8988T (cell line): ENCODE results near the gene COQ9.
A peak's percentile ranks its signal among the peaks of the same experiment; 100 is the strongest.
"Not testable (repeated sequence)": the region's sequence is repeated elsewhere in the genome, so short reads cannot be mapped to it uniquely, and the experiment has no call there.

Experiments
- DNase-seq: peaks from one replicate; pipeline ENCODE4 v3.0.0; 2011

The COQ9 gene

GRCh38 chr16:57427824-57428223 is 19.5 kb upstream of the COQ9 start:
- DNase-seq: no peak

- no peak for DNase-seq
Observed at GRCh38 chr16:57430955-57431354, 16.3 kb upstream of the COQ9 start.

- DNase-seq: no peak
Observed at GRCh38 chr16:57432505-57432904, 14.8 kb upstream of the COQ9 start.

GRCh38 chr16:57432989-57433388 is 14.3 kb upstream of the COQ9 start:
- DNase-seq: no peak

- DNase-seq: no peak
Observed at GRCh38 chr16:57434003-57434402, 13.3 kb upstream of the COQ9 start.

- DNase-seq: no peak
Observed at GRCh38 chr16:57435838-57436237, 11.4 kb upstream of the COQ9 start.

GRCh38 chr16:57439947-57440346 is 7.3 kb upstream of the COQ9 start:
- DNase-seq: not testable (repeated sequence)

- not testable (repeated sequence) for DNase-seq
Observed at GRCh38 chr16:57440551-57440950, 6.7 kb upstream of the COQ9 start.

GRCh38 chr16:57444711-57445110 is 2.6 kb upstream of the COQ9 start:
- no peak for DNase-seq

GRCh38 chr16:57445510-57445909 is 1.8 kb upstream of the COQ9 start:
- DNase-seq: no peak

GRCh38 chr16:57446531-57447185 is 621 bp upstream of the COQ9 start:
- DNase-seq: no peak

GRCh38 chr16:57452021-57452420 is 4.7 kb downstream of the COQ9 start:
- no peak for DNase-seq

GRCh38 chr16:57462209-57462977 is 15.1 kb downstream of the COQ9 start, which contains the start of gene POLR2C:
Gene POLR2C (plus strand): TSS chr16:57462679. CDS start chr16:57462725, 46 bp downstream.
- DNase-seq: peak; percentile 89

- no peak for DNase-seq
Observed at GRCh38 chr16:57462978-57463362, 15.7 kb downstream of the COQ9 start.

- DNase-seq: no peak
Observed at GRCh38 chr16:57464523-57464922, 17.2 kb downstream of the COQ9 start.

GRCh38 chr16:57468346-57468745 is 21.1 kb downstream of the COQ9 start:
- DNase-seq: no peak

- no peak for DNase-seq
Observed at GRCh38 chr16:57469046-57469445, 21.8 kb downstream of the COQ9 start.

GRCh38 chr16:57469917-57470470 is 22.7 kb downstream of the COQ9 start:
- DNase-seq: no peak

GRCh38 chr16:57470711-57471110 is 23.4 kb downstream of the COQ9 start:
- DNase-seq: no peak

GRCh38 chr16:57471209-57471608 is 23.9 kb downstream of the COQ9 start:
- no peak for DNase-seq

- DNase-seq: peak; percentile 29
Observed at GRCh38 chr16:57471852-57472664, 24.8 kb downstream of the COQ9 start.

GRCh38 chr16:57472665-57473060 is 25.4 kb downstream of the COQ9 start:
- DNase-seq: peak; percentile 86

GRCh38 chr16:57473176-57473840 is 26.0 kb downstream of the COQ9 start:
- DNase-seq: no peak
